Measurements from ENCODE around the gene VAMP2.

Gene VAMP2

GRCh38 chr17:8176197-8176940 lies 13.6 kb upstream of the VAMP2 start, which contains the start of gene TMEM107:
TSS of gene TMEM107 (minus strand) at chr17:8176380. CDS start at chr17:8176286, 94 bp downstream.
- H3K4me1 ChIP-seq (ENCODE audit: control insufficient read depth, insufficient read depth, low read length) = peaks cover 10% of the 10 kb centered on the region
- CTCF ChIA-PET = interaction anchor here (0.5 to 1.4 kb wide), 7 partner anchors 11 to 205 kb away, joined by 3 to 6 read pairs (median 3); partner anchors contain the start of genes BORCS6 and PFAS
- peak within 1 kb of the TSS; percentile 61 for H3K4me3 ChIP-seq (ENCODE audit: low read depth, low read length)
- POLR2A ChIA-PET = interaction anchor here (0.7 to 2.7 kb wide), 8 partner anchors 9 to 119 kb away, joined by 3 to 13 read pairs (median 4); partner anchors contain the start of genes AURKB, BORCS6 and SLC25A35
- H3K9me3 ChIP-seq (ENCODE audit: control insufficient read depth, insufficient read depth, low read depth, low read length) = no peaks in the 10 kb centered on the region
- H3K36me3 ChIP-seq (ENCODE audit: control insufficient read depth in 2 of 2, insufficient read depth in 1 of 2, low read length in 2 of 2) = no peaks in the 10 kb centered on the region
- peak within 1 kb of the TSS; percentile 57 for H3K27ac ChIP-seq (ENCODE audit: extremely low read depth, low read depth, low read length)
- TF ChIP-seq KLF16 (tag by site-specific recombination; IDR thresholded peaks at IDR 0.05) = 0 out of 2 replicates have a peak, but pooled peaks have one; percentile 52
- TF ChIP-seq WT1 (tag by site-specific recombination; IDR thresholded peaks at IDR 0.05) = peak; percentile 48; the same call in 1 of the 2 replicates
- peak; percentile 54 for TF ChIP-seq HIC1 (tag by site-specific recombination; IDR thresholded peaks at IDR 0.05)
- TF ChIP-seq ZNF10 (tag by site-specific recombination; IDR thresholded peaks at IDR 0.05) = no peak
- peak; percentile 61 for TF ChIP-seq ZBTB8A (tag by site-specific recombination; IDR thresholded peaks at IDR 0.05)
- TF ChIP-seq SP2 (tag by site-specific recombination; IDR thresholded peaks at IDR 0.05) = peak; percentile 71
- 0 out of 2 replicates have a peak, but pooled peaks have one; percentile 65 for TF ChIP-seq ZNF561 (tag by site-specific recombination; IDR thresholded peaks at IDR 0.05; ENCODE audit: borderline replicate concordance)
- no peak for TF ChIP-seq ZNF280D (tag by site-specific recombination; IDR thresholded peaks at IDR 0.05)
- TF ChIP-seq, protein P1, sequence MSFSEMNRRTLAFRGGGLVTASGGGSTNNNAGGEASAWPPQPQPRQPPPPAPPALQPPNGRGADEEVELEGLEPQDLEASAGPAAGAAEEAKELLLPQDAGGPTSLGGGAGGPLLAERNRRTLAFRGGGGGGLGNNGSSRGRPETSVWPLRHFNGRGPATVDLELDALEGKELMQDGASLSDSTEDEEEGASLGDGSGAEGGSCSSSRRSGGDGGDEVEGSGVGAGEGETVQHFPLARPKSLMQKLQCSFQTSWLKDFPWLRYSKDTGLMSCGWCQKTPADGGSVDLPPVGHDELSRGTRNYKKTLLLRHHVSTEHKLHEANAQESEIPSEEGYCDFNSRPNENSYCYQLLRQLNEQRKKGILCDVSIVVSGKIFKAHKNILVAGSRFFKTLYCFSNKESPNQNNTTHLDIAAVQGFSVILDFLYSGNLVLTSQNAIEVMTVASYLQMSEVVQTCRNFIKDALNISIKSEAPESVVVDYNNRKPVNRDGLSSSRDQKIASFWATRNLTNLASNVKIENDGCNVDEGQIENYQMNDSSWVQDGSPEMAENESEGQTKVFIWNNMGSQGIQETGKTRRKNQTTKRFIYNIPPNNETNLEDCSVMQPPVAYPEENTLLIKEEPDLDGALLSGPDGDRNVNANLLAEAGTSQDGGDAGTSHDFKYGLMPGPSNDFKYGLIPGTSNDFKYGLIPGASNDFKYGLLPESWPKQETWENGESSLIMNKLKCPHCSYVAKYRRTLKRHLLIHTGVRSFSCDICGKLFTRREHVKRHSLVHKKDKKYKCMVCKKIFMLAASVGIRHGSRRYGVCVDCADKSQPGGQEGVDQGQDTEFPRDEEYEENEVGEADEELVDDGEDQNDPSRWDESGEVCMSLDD (tag by site-specific recombination; IDR thresholded peaks at IDR 0.05) = peak; percentile 70; the same call in 1 of the 2 replicates
- TF ChIP-seq ZFHX2 (tag by site-specific recombination; conservative IDR thresholded peaks at IDR 0.05) = peak; percentile 47; the same call in 1 of the 2 replicates
- peak; percentile 52 for TF ChIP-seq KLF10 (tag by site-specific recombination; IDR thresholded peaks at IDR 0.05)
- peak; percentile 53 for TF ChIP-seq ZNF629 (tag by site-specific recombination; IDR thresholded peaks at IDR 0.05)
- peak; percentile 72 for TF ChIP-seq KLF1 (tag by site-specific recombination; IDR thresholded peaks at IDR 0.05)
- TF ChIP-seq, protein P2, sequence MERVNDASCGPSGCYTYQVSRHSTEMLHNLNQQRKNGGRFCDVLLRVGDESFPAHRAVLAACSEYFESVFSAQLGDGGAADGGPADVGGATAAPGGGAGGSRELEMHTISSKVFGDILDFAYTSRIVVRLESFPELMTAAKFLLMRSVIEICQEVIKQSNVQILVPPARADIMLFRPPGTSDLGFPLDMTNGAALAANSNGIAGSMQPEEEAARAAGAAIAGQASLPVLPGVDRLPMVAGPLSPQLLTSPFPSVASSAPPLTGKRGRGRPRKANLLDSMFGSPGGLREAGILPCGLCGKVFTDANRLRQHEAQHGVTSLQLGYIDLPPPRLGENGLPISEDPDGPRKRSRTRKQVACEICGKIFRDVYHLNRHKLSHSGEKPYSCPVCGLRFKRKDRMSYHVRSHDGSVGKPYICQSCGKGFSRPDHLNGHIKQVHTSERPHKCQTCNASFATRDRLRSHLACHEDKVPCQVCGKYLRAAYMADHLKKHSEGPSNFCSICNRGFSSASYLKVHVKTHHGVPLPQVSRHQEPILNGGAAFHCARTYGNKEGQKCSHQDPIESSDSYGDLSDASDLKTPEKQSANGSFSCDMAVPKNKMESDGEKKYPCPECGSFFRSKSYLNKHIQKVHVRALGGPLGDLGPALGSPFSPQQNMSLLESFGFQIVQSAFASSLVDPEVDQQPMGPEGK (tag by site-specific recombination; IDR thresholded peaks at IDR 0.05) = peak; percentile 34
- peak; percentile 69; the same call in 1 of the 2 replicates for TF ChIP-seq ZNF335 (tag by site-specific recombination; conservative IDR thresholded peaks at IDR 0.05)
- TF ChIP-seq ZNF391 (tag by site-specific recombination; IDR thresholded peaks at IDR 0.05; ENCODE audit: borderline replicate concordance, low read depth) = peak; percentile 21; the same call in 1 of the 2 replicates
- TF ChIP-seq ZNF600 (tag by site-specific recombination; IDR thresholded peaks at IDR 0.05) = peak; percentile 40; the same call in 1 of the 2 replicates
- peak; percentile 49; the same call in 1 of the 2 replicates for TF ChIP-seq SP7 (tag by site-specific recombination; IDR thresholded peaks at IDR 0.05)
- peak; percentile 83 for TF ChIP-seq ZBTB48 (tag by site-specific recombination; IDR thresholded peaks at IDR 0.05)
- TF ChIP-seq BCL11A (tag by site-specific recombination; IDR thresholded peaks at IDR 0.05; ENCODE audit: low read depth) = peak; percentile 53; the same call in 1 of the 2 replicates
- TF ChIP-seq ZBTB17 (tag by site-specific recombination; IDR thresholded peaks at IDR 0.05) = peak; percentile 82
- TF ChIP-seq ZBTB11 (tag by site-specific recombination; conservative IDR thresholded peaks at IDR 0.05; ENCODE audit: low read depth) = peak; percentile 8; the same call in 1 of the 2 replicates
- TF ChIP-seq ZNF394 (tag by site-specific recombination; IDR thresholded peaks at IDR 0.05; ENCODE audit: borderline replicate concordance) = no peak

Data from HEK293 (cell line).